Stimulated activated CD4-positive, alpha-beta T cell treated with anti-CD3 and anti-CD28 coated beads, Interleukin-4, amount 100 ng/mL, for 1 hour (primary cell): ENCODE data around the gene PRKAG3.

Experiments used
- DNase-seq: peaks from one replicate; pipeline ENCODE4 v3.0.0-alpha.2; 2020

PRKAG3 gene

DNA sequence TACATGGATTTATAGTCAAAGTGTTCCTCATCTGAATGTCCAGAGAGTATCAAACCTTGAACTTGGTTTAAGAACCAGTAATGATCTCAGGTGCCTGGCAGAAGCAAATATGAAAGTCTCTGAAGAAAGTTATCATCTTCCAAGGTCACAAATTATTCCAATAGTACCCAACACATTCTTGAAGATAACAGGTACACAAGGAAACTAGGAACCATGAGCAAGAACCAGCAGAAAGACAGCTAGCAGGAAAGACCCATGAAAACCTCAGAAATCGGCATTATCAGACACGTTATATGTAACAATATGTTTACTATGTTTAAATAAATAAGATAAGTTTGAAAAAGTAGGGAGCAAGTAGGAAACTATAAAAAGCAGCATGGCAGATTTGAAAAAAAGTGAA lies 5.9 kb upstream of the PRKAG3 start:
- no peak for DNase-seq

DNA sequence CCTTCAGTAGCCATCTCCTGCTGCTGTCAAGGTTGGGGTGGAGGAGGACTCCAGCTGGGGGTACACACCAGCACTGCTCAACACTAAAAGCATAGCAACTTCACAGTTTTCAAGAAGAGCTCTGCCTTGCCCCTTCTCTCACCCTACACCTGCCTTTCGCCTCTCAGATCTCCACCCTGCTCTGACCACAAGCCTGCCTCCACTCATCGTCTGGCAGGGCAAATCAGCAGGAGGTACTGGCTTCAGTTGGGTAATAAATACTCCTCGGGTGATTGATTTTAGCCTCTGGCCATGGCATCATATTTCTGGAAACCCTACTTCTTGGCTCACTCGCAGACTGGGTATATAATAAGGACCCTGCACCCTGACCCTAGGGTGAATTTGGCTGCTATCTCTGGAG lies 3.1 kb upstream of the PRKAG3 start:
- DNase-seq, result no peak

DNA sequence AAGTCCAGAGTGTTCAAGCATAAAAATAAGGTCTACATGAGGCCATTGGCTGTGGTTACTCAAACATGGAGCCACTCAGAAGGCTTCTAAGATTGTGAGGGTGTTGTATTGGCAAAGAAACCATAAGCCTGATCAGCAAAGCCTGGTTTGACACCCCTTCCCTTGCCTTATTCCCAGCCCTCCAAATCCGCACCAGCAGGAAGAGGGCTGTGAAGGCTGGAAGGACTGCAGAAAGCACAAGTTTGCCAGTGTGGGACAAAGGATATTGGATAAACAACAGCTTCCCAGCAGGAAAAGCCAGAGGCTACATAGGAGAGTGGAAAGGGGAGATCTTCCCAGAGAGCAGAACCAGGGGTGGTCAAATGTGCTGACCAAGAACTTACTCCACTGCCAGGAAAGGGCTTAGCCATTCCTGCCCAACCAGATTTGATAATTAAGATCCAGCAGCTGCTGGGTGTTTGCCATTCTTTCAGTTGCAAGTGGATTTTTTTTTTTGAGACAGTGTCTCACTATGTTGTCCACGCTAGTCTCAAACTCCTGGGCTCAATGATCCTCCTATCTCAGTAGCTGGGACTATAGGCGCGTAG lies 1.5 kb upstream of the PRKAG3 start:
- no peak for DNase-seq

DNA sequence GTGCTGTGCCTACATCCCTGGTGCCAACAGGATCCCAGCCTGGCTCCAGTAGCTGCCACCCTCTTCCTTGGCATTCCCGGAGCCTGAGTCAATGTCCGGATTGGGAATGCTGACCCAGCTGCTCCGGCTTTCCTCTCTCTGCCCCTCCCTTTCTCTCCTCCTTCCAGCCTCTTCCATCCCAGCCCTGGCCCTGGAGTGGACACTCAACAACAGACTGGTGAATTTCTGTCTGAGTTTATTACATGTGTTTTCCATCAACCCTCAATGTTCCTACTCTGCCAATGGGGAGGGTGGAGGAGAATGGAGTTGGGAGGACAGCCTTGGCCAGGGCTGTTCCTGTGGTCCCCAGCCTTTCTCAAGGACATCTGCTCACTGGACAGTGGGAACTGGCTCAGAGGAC lies 917 bp upstream of the PRKAG3 start:
- no peak for DNase-seq

DNA sequence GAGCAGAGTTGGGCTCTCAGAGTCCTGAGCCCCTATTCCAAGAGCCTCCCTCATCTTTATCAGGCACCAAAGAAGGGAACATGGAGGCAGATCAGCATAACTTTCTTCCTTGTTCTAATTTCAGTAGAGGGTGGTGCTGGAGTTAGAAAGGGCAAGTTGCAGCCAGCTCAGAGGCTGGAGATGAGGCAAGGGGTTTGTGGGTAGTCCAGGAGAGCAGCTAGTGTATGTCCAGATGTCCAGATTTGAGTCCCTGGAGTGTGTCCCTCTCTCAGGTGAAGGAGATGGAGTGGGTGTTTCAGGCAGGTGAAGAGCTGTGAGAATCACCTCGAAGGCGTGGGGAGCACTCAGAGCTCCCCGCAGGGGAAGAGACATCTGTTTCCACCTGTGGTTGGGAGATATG lies 478 bp upstream of the PRKAG3 start:
- DNase-seq, result no peak

DNA sequence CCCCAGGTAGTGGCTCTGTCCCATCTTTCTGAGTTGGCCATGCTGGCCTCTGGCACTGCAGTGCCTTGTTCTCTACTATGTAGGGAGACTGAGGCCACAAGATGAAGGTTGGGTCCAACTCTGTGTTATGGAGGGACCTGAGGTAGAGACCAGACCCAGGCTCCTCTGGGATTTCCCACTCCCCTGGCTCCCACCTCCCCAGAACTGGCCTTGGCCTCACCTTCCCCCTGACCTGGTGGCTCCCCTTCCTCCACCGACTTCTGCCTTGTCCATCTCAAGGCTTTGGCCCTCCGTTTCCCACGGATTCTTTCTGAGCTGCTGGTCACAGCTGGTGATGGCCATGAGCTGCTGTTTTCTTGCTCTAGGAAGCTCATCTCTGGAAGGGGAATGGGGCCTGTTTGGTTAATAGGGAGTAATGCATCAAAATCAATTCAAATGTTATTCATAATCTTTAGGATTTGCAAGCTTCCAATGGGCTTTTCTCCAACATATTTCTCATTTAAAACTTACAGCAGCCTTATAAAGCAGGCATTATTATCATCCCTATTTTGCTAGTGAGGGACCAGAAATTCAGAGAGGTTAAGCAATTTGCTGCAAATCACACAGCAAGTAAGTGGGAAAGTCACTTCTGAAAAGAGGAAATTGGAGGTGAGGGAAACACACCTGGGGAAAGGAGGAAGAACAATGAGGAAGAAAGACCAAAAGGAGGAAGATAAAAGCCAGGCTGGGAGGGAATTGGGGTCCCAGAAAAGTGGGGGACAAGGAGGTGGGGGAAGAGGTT lies 887 bp downstream of the PRKAG3 start:
- no peak for DNase-seq

DNA sequence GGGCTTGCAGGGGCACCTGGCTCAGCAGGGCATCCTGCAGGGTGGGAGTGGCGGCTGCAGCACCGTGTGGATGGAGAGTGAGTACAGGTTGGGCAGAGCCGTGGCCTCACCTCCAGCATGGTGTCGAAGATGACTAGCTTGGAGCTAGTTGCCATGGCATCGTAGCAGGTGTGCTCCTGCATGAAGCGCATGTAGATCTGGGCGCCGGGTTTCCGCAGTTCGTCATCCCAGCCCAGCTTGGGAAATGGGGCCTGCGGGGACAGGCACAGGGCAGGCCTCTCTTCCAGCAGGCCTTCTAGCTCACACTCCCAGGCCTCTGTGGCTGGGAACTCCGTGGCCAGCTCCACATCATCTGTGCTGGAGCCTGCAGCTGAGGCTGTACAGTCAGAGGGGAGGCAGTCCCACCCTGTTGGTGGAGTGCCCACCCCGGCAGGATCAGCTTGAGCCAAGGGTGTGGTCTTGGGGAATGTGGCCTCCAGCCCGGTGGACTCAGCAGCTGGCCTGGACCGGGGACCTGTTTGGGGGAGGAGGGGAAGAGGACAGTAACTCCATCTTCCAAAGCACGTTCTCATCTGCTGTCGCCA lies 1.6 kb downstream of the PRKAG3 start:
- DNase-seq, result no peak

DNA sequence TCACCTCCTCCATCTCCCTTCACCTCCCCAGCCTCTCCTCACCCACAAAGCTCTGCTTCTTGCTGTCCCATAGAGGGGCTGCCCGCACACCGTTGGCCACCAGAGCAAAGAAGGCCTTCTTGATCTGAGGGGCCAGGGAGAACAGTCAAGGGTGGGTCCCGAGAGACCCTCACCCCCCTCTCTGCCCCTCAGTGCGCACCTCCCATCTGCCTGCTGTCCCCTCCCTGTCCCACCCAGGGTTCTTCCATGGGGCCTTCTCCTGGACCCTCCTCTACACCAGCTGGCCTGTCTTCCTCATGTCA lies 3.2 kb downstream of the PRKAG3 start:
- no peak for DNase-seq

DNA sequence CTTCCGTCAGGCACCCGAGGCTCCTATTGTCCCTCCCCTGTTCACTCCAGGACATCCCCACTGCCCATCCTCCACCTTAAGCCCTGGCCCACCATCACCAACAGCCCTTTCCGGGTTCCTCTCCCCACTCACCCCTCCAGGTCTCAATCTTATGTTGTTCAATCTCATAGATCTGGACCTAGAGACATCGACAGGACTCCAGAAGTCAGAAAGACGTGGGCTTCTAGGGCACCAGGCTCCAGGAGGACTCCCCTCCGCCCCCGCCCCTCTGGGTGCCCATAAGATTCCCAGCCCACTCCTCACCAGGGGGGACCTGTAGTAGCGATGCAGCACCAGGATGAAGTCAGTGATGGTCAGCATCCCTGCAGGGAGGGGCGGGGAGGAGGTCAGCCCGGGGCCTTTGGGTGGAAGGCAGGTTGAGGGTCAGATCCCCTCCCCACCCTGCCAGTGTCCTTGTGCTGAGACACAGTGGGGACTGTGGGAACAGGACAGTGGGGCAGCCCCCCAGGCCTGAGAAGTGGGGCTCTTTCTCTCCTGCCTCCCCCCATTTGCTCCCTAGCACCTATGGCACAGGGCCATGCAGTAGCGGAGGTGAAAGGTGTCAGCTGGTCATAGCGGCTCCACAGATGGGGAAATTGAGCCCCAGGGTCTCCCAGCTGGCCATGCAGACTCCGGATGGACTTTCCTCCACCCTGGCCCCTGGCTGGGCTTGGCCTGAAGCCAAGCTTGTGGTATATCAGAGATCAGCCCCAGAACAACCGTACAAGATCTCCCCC lies 3.7 kb downstream of the PRKAG3 start:
- DNase-seq, result no peak

DNA sequence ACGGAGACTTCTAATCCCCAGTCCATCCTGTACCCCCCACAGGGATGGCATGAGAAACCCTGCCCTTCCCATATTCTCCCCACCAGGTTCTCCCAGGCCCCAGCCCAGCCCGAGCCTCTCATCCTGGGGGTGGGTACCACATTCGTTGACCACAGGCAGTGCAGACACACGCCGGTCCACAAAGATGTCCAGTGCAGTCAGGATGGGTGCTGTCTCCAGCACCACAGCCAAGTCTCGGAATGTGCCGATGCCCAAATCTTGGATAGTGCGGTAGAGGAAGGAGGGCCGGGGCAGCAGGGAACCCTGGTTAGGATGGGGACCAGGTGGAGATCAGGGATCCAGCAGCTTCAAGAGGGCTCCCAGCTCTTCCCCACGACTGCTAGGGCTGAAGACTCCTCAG lies 4.8 kb downstream of the PRKAG3 start:
- no peak for DNase-seq

DNA sequence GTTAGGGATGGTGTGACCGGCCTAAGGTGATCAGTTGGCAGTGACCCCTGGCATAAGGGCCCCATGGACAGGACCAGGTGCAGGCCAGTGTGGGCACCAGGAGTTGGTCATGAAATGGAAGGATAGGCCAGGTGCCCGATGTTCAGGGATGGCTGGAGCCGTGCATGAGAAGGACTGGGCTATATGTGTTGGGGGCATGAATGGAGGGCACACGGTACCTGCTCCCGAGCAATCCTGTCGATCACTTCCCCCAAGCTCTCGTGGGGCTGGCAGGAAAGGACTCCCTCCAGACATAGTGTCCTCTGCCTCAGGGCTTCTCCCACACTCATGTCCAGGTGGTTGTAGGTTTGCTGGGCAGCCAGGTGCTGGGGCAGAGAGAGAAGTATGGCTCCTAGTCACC lies 7.6 kb downstream of the PRKAG3 start:
- DNase-seq, result no peak

DNA sequence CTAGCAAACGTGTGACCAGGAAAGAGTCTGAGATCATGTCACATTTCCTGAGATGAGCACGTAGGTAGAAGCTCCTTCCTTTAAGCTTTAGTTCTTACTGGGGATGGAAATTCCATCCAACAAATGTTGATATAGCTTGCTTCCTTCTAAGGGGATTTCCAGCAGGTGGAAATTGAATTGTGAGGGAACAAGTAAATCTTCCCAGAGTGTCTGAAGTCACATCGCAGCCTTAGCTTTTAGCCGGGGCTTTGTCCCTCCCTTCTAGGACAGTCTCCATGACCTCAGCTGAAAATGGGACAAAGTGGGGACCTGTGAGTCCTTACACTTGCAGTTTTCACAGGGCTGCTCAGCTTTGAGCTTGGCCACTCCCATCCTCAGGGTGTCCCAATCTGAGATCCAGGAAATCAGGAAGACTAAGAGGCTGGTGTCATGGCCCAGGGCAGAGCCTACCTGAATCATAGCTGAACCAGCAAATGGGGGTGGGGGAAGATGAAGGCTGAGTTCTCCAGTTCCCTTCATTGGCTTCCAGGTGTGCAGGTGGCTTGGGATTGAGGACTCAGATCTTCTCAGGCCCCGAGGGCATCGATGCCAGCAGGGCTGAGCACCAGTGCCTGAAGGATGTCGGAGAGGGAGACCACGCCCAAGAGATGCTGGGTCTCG lies 8.3 kb downstream of the PRKAG3 start:
- no peak for DNase-seq

DNA sequence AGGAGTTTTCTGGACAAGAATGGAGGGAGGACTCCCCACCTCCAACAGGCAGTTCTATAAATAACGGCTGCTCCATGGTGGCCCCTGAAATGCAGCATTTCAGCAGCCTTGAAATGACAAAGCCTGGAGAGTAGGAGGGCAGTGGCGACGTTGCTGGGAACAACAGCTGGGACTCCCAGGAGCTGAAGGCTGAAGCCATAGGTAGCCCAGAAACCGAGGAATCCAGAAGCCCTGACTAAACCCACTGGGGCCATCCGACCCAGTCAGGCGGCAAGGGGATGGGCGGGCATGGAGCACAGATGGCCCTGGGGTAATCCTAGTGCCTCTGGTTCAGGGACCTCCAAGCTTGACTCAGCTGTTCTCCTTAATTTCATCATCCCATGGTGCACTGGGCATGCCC lies 9.0 kb downstream of the PRKAG3 start:
- DNase-seq, result no peak

DNA sequence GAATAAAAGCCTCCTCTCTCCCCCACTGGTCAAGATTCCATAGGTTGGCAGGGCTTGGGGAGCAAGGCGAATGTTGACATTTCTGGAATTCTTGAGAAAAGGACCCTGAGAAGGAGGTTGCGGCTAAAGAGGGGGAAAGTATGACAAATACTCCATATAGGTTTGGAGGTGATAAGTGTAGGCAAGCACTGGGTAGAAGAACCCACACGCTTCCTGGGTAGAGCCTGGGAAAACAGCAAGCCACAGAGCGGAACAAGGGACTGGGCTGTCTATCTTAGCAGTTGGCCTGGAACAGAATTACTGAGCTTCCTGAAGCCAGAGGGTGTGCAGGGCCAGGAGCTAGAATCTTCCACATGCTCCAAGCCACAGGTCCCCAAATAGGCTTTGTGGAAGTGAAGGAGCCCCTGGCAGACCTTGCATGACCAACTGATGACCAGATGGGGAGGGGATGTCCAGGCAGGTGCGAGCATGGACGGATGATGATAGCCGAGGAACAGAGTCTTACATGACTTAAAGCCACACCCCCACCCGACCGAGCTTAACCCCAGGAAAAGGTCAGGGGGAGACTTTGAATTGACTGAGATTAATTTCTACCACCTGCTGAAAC lies 9.9 kb downstream of the PRKAG3 start:
- no peak for DNase-seq

DNA sequence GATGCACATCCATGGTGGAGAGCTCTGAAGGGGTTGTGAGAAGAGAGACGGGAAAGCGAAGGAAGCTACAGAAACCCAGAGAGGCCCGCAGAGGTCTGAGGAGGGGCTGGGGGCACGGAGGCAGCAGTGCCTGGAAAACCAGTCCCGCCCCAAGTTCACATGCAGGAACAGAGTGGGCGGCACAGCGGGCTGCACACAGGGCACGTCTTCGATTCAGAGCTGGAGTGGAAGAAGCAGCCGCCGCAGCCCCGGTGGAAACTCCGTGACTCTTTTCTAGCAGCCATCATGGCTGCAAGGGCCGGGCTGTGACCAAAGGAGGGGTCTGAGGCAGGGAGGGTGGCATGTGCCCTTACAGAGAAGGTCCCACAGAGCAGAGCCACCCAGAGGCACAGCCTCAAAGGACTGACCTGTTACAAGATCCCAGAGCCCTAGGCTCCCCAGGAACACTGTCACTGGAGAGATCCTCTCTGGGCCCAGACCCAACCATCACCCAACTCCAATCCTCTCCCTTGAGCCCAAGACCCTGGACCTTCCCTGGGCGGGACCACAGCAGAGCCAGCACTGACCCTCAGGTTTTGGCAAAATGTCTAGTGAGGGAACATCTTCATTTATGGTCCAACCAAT lies 10.7 kb downstream of the PRKAG3 start:
- no peak for DNase-seq

DNA sequence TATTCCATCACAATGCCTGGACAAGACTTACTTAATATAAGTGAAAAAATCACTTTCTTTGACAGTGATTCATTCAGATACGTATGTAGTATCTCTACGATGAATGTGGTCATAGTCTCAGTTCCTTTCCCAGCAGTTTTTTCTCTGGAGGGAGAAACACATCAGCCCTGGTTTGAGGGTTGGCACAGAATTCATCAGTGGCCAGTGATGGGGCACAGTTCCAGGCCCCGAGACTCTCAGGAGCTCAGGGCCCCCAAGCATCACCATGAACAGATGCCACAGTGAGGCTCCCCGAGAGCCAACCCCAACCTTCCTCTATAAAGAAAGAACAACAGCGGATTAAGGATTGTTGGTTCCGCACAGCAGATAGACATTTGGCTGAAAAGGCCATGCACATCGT lies 12.5 kb downstream of the PRKAG3 start:
- no peak for DNase-seq

DNA sequence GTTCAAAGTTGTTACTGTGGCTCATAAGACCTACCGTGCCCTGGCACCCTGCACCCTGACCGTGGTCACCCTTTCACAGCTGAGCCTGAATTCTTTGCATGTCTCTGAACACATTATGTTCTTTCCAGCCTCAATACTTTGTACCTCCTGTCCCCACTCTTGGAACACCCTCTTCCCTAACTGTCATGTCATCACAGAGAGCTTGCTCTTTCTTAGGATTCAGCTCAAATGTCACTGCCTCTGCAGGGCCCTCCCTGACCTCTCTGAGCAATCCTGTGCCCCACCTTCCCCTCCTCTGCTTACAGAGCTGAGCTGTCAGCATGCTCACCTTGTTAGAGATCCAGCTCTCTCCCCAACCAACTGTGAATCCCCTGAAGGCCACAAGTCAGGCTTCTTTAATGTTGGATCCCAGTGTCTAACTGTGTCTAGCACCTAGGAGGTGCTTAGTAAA lies 15.0 kb downstream of the PRKAG3 start:
- DNase-seq, result no peak

DNA sequence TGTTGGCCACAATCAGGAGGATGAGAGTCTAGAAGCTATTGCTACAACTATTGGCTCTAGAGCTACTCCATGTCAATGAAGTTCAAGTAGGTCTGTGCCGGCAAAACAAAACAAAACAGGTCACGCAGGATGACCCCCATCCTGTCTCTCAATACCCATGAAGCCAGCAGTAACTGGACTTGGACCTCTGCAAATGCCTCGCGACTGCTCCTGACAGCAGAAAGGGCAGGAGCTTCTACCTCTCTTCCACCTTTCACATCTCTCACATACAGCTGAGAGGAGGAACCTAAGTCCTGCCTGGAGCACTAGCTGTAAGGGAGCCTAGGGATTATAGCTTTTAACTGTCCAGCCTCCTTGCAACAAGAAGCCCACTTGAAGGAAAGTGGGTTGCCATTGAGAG lies 16.0 kb downstream of the PRKAG3 start:
- DNase-seq, result no peak

DNA sequence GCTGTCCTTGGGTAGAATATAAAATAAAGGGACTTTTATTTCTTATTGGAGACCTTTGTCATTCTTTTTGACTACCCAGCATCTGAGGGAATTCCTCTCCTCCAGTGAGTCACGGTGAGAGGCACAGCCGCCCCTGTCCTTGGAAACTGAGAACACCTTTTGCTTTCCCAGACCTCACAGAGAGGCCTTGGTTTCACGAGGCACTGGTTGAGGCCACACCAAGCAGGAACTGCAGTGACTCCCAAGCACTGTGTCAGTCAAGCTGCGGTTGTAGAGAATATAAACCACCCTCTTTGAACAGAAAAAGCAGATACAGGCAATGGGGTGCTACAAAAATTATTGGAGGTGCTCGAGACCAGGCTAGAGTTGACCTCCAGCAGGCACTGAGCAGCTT lies 16.4 kb downstream of the PRKAG3 start:
- DNase-seq, result no peak

DNA sequence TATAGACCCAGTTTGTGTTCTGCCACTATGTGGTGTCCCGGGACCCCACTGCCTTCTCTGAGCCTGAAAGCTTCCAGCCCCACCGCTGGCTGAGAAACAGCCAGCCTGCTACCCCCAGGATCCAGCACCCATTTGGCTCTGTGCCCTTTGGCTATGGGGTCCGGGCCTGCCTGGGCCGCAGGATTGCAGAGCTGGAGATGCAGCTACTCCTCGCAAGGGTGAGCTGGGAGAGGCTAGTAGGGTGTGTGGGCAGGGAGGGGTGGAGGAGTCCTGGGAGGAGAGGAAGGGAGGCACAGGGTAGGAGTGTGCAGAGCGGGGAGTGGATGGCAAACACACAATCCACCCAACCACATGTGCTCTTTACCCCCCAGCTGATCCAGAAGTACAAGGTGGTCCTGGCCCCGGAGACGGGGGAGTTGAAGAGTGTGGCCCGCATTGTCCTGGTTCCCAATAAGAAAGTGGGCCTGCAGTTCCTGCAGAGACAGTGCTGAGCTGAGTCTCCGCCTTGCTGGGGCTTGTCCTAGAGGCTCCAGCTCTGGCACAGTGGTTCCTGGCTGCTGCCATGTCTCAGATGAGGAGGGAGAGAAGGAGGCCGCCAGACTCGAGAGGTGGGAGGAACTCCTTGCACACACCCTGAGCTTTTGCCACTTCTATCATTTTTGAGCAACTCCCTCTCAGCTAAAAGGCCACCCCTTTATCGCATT lies 16.9 kb downstream of the PRKAG3 start:
- no peak for DNase-seq

DNA sequence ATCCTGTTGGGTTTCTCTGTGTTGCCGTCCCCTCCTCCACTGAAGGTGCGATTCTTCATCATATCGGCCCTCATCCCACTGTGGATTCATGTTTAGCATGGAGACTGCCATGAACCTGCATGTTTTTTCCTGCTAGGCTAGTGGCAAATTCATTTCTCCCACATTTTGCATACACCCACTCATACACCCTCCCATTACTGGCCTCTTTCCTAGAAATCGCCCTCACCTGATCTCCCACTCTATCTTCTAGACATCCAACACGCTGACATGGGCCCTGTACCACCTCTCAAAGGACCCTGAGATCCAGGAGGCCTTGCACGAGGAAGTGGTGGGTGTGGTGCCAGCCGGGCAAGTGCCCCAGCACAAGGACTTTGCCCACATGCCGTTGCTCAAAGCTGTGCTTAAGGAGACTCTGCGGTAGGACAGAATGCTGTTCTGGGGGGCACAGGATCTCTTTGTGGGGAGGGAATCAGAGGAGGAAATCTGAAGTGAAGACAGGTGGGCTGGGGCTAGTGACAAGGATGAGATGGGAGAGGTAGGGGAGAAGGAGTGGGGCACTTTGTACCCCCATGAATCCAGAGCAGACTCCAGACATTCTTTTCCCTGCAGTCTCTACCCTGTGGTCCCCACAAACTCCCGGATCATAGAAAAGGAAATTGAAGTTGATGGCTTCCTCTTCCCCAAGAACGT lies 17.7 kb downstream of the PRKAG3 start:
- DNase-seq, result no peak
